C1 segment of cervical spinal cord (tissue), 14 donors: ENCODE data around the gene NREP.

ENCODE experiments used
- DNase-seq, 14 donors: peaks; one replicate each; lab custom pipeline; 2025; lab: John Stamatoyannopoulos, UW

The NREP gene

GRCh38 chr5:111756581-111757354 is at the start of gene NREP:
Gene NREP, minus strand, starts transcription at chr5:111757194. Its CDS starts 1,422 bp downstream, at chr5:111755772.
- peak in 4 of 14 donors; percentile 47 to 74 (median 60) for DNase-seq

- DNase-seq, result no peak
Measured at GRCh38 chr5:111806753-111807152, 49.8 kb upstream of the NREP start.

GRCh38 chr5:111806156-111806555 is 49.2 kb upstream of the NREP start:
- DNase-seq, result no peak

GRCh38 chr5:111805071-111805470 is 48.1 kb upstream of the NREP start:
- DNase-seq, result no peak

GRCh38 chr5:111800351-111800750 is 43.4 kb upstream of the NREP start:
- no peak for DNase-seq

GRCh38 chr5:111795142-111795541 is 38.1 kb upstream of the NREP start:
- DNase-seq, result no peak

- DNase-seq, result no peak
Measured at GRCh38 chr5:111792471-111793058, 35.6 kb upstream of the NREP start.

- DNase-seq, result no peak
Measured at GRCh38 chr5:111790295-111790694, 33.3 kb upstream of the NREP start.

GRCh38 chr5:111787006-111787405 is 30.0 kb upstream of the NREP start:
- no peak for DNase-seq

GRCh38 chr5:111784491-111785181 is 27.6 kb upstream of the NREP start:
- DNase-seq, result no peak

GRCh38 chr5:111783537-111783936 is 26.5 kb upstream of the NREP start:
- no peak for DNase-seq

GRCh38 chr5:111782216-111782615 is 25.2 kb upstream of the NREP start:
- DNase-seq, result no peak

GRCh38 chr5:111781200-111781599 is 24.2 kb upstream of the NREP start:
- peak in 6 of 14 donors; percentile 8 to 37 (median 27) for DNase-seq

GRCh38 chr5:111779922-111780292 is 22.9 kb upstream of the NREP start:
- DNase-seq, result no peak

GRCh38 chr5:111779260-111779921 is 22.4 kb upstream of the NREP start:
- no peak for DNase-seq

- no peak for DNase-seq
Measured at GRCh38 chr5:111776913-111777781, 20.2 kb upstream of the NREP start.

- no peak for DNase-seq
Measured at GRCh38 chr5:111775224-111775623, 18.2 kb upstream of the NREP start.

GRCh38 chr5:111774525-111774924 is 17.5 kb upstream of the NREP start:
- peak in 4 of 14 donors; percentile 0 to 25 (median 10) for DNase-seq

- no peak for DNase-seq
Measured at GRCh38 chr5:111772456-111773122, 15.6 kb upstream of the NREP start.

- DNase-seq, result no peak
Measured at GRCh38 chr5:111769541-111769940, 12.5 kb upstream of the NREP start.
